HG03469 (cell line): Measurements from ENCODE around the gene SUPT4H1.
"Not testable (repeated sequence)": the region's sequence is repeated elsewhere in the genome, so short reads cannot be mapped to it uniquely, and the experiment has no call there.

Source experiments
- ATAC-seq: cut with Tn5 transposase; IDR thresholded peaks from one replicate; pipeline ENCODE4 v1.9.1; 2021; ENCODE audit warnings: mild to moderate bottlenecking, moderate library complexity, moderate number of reproducible peaks; ENCODE audit not compliant: unreplicated experiment

Gene SUPT4H1

GRCh38 chr17:58351831-58352595, at the start of gene SUPT4H1:
Gene SUPT4H1, minus strand, starts transcription at chr17:58352201. Its CDS starts 66 bp downstream, at chr17:58352135.
- peak; percentile 71 for ATAC-seq

GRCh38 chr17:58401287-58401686, 49.3 kb upstream of the SUPT4H1 start:
- no peak for ATAC-seq

GRCh38 chr17:58400826-58401225, 48.8 kb upstream of the SUPT4H1 start:
- no peak for ATAC-seq

- no peak for ATAC-seq
Measured at GRCh38 chr17:58399974-58400373, 48.0 kb upstream of the SUPT4H1 start.

GRCh38 chr17:58398574-58399266, 46.7 kb upstream of the SUPT4H1 start:
- no peak for ATAC-seq

- ATAC-seq = not testable (repeated sequence)
Measured at GRCh38 chr17:58397421-58397820, 45.4 kb upstream of the SUPT4H1 start.

DNA sequence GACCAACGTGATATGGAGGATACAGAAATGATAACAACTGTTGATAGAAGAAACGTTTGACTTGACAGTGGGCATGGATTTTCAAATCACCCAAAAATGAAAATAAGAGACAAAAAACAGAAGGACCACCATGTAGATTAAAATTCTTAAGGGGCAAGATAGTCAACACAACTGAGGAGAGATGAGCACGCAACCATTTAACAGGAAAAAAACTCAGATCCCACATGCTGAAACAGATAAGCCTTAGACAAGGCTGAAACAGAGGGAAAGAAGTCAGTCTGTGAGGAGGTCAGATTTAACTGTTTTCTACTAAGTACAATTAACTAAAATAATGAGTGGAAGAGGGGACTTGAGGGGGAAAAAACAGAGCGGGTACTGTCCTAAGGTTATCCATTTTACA, 44.2 kb upstream of the SUPT4H1 start:
- ATAC-seq = no peak

GRCh38 chr17:58394534-58395223, 42.7 kb upstream of the SUPT4H1 start:
- ATAC-seq = no peak

- ATAC-seq = no peak
Measured at GRCh38 chr17:58391302-58391984, 39.4 kb upstream of the SUPT4H1 start.

GRCh38 chr17:58390884-58391283, 38.9 kb upstream of the SUPT4H1 start:
- no peak for ATAC-seq

- ATAC-seq = no peak
Measured at GRCh38 chr17:58388302-58389190, 36.5 kb upstream of the SUPT4H1 start.

GRCh38 chr17:58387834-58388233, 35.8 kb upstream of the SUPT4H1 start:
- ATAC-seq = no peak

DNA sequence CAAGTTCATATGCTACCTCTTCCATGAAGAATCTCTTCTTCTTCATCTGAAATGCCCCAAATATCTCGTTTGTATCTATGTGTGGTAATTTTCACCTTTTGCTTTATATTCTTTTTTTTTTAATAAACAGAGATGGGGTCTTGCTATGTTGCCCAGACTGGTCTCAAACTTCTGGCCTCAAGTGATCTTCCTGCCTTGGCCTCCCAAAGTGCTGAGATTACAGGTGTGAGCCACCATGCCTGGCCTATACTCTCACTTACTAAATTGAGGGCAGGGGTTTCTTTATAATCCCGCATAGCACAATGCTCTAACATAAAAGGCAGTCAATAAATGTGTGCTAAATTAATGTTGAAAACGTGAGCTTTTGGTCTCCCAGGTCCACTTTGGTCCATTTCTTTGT, 34.7 kb upstream of the SUPT4H1 start:
- no peak for ATAC-seq

DNA sequence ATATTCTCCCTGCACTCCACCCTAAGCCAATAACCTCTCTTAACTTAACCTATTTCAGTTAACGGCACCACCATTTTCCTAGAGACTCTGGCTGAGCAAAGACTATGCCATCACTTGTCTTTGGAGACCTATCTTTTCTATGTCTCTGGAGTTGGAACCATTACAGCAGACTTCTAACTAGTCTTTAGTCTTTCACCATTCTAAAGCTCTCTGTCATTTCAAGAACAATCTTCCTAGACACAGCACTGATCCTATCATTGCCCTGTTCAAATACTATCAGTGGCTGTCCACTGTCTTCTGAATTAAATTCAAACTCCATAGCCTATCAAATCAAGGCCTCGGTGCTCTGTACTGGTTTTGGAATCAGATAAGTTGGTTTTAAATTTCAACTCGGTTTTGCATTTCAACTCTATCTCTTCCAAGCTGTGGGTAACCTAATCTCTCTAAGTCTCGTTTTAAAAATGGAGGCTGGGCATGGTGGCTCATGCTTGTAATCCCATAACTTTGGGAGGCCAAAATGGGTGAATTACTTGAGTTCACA, 33.4 kb upstream of the SUPT4H1 start:
- ATAC-seq = no peak

GRCh38 chr17:58384897-58385296, 32.9 kb upstream of the SUPT4H1 start:
- no peak for ATAC-seq

DNA sequence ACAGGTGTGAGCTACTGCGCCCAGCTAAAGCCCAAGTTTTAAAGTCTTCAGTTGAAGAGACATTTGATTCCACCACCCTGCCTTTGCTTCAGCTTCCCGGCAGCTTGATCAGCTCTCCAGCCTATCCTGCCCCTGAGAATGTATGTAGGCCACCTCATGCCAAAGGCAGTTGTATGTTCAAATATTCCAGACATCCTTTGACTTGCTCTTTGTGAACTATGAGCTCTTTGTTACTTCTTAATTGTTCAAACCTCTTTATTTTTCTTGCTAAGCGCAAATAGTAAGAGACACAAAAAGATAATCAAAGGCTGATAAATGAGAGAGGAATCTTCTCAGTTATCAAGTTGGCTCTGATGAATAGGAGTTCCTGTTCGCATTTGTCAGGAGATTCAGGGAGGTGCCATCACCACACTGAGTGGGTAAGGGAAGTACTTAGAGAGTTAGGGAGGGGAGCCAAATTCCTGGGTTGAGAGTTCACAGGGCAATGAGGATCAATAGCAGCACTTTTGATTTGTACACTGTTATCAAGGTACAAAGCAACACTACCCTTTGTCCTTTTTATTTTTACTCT, 32.0 kb upstream of the SUPT4H1 start:
- no peak for ATAC-seq

DNA sequence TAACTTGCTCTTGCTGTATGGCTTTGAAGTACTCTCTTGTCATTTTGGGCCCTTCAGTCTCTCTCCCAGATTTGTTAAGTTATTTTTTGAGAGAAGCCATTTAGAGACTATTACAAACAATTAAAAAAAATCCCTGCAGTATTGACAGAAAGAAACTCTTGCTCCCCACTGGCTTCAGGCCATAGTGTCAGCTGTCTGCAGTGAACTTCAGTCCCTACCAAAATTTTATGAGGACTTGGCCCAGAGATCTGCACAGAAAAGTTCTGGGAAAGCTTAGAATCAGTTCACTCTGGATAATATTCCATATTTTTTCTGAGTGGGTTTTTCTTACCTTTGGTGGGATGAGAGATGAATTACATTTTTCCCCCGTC, 30.9 kb upstream of the SUPT4H1 start:
- no peak for ATAC-seq

DNA sequence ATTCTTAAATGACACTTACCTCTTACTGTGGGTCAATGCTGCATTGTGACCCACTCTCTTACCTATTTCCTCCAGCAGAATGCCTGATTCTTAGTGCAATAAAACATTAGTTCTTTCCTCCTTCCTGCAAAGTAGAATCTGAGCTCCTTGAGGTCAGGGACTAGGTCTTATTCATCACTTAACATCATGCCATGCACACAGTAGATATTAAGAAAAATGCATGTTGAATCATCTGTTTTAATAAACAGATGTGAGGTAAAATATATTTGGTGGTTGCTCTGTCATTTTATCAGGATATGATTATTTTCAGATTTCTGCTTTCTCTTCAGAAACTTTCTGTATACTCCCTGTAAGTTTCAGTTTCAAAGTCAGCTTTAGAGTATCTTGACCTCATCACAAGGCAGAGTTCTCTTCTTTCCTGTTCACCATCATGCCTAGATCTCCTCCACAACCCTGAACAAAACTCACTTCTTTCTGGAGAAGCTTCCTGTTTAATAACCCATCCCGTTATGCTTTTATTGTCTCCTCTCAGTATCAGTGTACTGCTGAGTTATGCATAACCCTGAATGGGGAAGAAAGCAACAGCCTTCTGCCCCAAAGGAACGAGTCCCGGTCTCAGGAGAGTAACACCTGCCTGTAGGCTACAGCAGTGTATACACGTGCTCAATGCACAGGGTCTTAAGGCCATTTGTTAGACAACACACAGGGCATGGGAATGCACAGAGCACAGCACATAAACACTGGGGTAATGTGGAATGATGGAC, 30.3 kb upstream of the SUPT4H1 start:
- peak; percentile 50 for ATAC-seq
